DOHH2 (cell line): ENCODE results near the gene MAPK11.
"Not testable (repeated sequence)": the region's sequence is repeated elsewhere in the genome, so short reads cannot be mapped to it uniquely, and the experiment has no call there.

Source experiments
- H3F3A ChIP-seq: fragments of 200-600 bp; sonication (generic), shearing (Covaris generic); 2 replicates; pipeline ENCODE4 v1.6.0; 2016; ENCODE audit warnings: antibody characterized with exemption, mild to moderate bottlenecking; ENCODE audit not compliant: control insufficient read depth, insufficient read depth
- H3K27ac ChIP-seq: fragments of 200-600 bp; sonication (generic); 2 replicates; pipeline ENCODE4 v1.5.1; 2014; ENCODE audit warnings: low read depth, mild to moderate bottlenecking, low read length, moderate library complexity
- H3K27me3 ChIP-seq: fragments of 200-600 bp; sonication (generic); 2 replicates; pipeline ENCODE4 v1.6.1; 2014; ENCODE audit warnings: mild to moderate bottlenecking, low read length, mixed read lengths; ENCODE audit not compliant: control insufficient read depth
- H3K36me3 ChIP-seq: fragments of 200-600 bp; sonication (generic); 2 replicates; pipeline ENCODE4 v1.6.1; 2014; ENCODE audit warnings: mild to moderate bottlenecking, low read length, moderate library complexity, mixed read lengths; ENCODE audit not compliant: control insufficient read depth
- H3K4me1 ChIP-seq: fragments of 200-600 bp; sonication (generic); 2 replicates; pipeline ENCODE4 v1.6.1; 2014; ENCODE audit warnings: mild to moderate bottlenecking, low read length, mixed read lengths; ENCODE audit not compliant: control insufficient read depth
- H3K4me2 ChIP-seq: fragments of 200-600 bp; sonication (generic); 2 replicates; pipeline ENCODE4 v1.6.0; 2014; ENCODE audit warnings: mild to moderate bottlenecking, low read length, moderate library complexity
- H3K4me3 ChIP-seq: fragments of 200-600 bp; sonication (generic); 2 replicates; pipeline ENCODE4 v1.5.1; 2014; ENCODE audit warnings: mild to moderate bottlenecking, low read length, mixed read lengths
- H3K79me2 ChIP-seq: fragments of 200-600 bp; sonication (generic); 2 replicates; pipeline ENCODE4 v1.6.1; 2014; ENCODE audit warnings: mild to moderate bottlenecking, low read length, mixed read lengths; ENCODE audit not compliant: control insufficient read depth
- H3K9me2 ChIP-seq: fragments of 200-600 bp; sonication (generic); replicated peaks from 2 replicates; pipeline ENCODE4 v1.6.1; 2014; ENCODE audit warnings: mild to moderate bottlenecking, low read length, mixed read lengths; ENCODE audit not compliant: control insufficient read depth
- H3K9me3 ChIP-seq: fragments of 200-600 bp; sonication (generic); 2 replicates; pipeline ENCODE4 v1.6.1; 2014; ENCODE audit warnings: antibody characterized with exemption, low read length, mixed read lengths; ENCODE audit not compliant: control insufficient read depth, insufficient read depth
- H4K20me1 ChIP-seq: fragments of 200-600 bp; sonication (generic); 2 replicates; pipeline ENCODE4 v1.6.0; 2014; ENCODE audit warnings: low read depth, mild to moderate bottlenecking, antibody characterized with exemption, low read length, moderate library complexity; ENCODE audit not compliant: control insufficient read depth, insufficient read depth
- CTCF ChIP-seq: fragments of 200-600 bp; sonication (generic); IDR thresholded peaks from one replicate; pipeline ENCODE4 v1.5.1; 2014; ENCODE audit warnings: antibody characterized with exemption, mild to moderate bottlenecking, low read depth, low read length; ENCODE audit not compliant: poor library complexity, severe bottlenecking
- EZH2phosphoT487 ChIP-seq: fragments of 200-600 bp; sonication (generic); IDR thresholded peaks from 2 replicates; pipeline ENCODE4 v1.6.1; 2017; ENCODE audit warnings: borderline replicate concordance, mild to moderate bottlenecking, antibody characterized with exemption, low read length, moderate library complexity, mixed read lengths

Gene MAPK11

GRCh38 chr22:50273352-50273751, 3.2 kb upstream of the MAPK11 start:
- not testable (repeated sequence) for H3K27ac ChIP-seq, H3K79me2 ChIP-seq, H3K4me3 ChIP-seq, H4K20me1 ChIP-seq, H3K9me2 ChIP-seq, H3K27me3 ChIP-seq, H3K9me3 ChIP-seq, H3K4me2 ChIP-seq
- Histone ChIP-seq H3K36me3 (peaks cover 38% of the 10 kb centered on the region), H3K4me1 (peaks cover 44% of the 10 kb centered on the region), H3F3A (peaks cover 13% of the 10 kb centered on the region)

DNA sequence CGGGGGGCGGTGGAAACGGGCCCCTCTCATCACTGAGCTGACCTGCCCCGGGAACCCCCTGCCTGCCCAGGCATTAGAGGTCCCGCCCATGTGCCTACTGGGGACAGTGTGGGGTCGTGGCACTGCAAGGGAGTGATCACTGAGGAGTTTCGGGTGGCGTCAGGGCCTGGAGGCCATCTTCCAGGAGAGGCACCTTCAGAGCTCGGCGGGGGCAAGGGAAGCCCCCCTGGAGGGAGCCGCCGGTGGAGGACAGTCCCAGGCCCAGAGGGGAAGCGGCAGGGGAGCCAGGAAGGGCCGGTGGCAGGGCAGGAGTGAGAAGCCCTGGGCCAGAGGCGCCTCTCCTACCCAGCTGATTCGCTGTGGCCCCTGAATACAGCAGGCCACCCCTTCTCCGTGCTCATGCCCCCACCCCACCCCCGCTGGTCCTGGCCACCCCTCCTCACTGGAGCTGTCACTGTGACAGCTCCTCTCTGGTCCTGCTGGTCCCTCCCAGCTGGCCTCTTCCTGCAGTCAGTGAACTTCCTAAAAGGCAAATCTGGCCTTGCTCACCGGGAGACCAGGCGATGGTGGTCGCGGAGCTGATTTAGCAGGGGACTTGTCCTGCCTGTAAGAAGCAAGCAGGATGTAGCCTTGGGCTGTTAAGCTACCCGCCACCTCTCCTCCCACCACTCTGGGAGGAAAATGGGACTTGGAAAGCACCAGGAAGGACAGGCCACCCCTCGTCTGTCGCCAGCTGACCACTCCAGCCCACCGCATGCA, 2.0 kb upstream of the MAPK11 start:
- Histone ChIP-seq H3K27ac (no peak overlapping the region), H4K20me1 (peaks cover 3% of the 10 kb centered on the region; the same call in 1 of the 2 replicates)

GRCh38 chr22:50271519-50271970, 1.4 kb upstream of the MAPK11 start:
- Histone ChIP-seq H3K9me3 (peaks cover 8% of the 10 kb centered on the region; the same call in 1 of the 2 replicates), H3K9me2 (no peaks in the 10 kb centered on the region), H3K79me2 (no peaks in the 10 kb centered on the region), H3K4me3 (peak overlapping the region; percentile 75), H3F3A (peaks cover 10% of the 10 kb centered on the region), H3K4me2 (peak overlapping the region; percentile 86), H3K36me3 (peaks cover 22% of the 10 kb centered on the region), H4K20me1 (peaks cover 3% of the 10 kb centered on the region; the same call in 1 of the 2 replicates), H3K27me3 (0 out of 2 replicates have a peak, but pooled peaks cover 3% of the 10 kb centered on the region), H3K27ac (no peak overlapping the region), H3K4me1 (peaks cover 50% of the 10 kb centered on the region)
- no peak for TF ChIP-seq EZH2phosphoT487
- TF ChIP-seq CTCF, result peak; percentile 6

More for the DNA sequence above, 2.0 kb upstream of the MAPK11 start:
- H3K9me2 ChIP-seq, result no peaks in the 10 kb centered on the region
- peak overlapping the region; percentile 86; the same call in 1 of the 2 replicates for H3K4me2 ChIP-seq
- no peak for TF ChIP-seq EZH2phosphoT487
- no peak for TF ChIP-seq CTCF
- peaks cover 13% of the 10 kb centered on the region for H3F3A ChIP-seq
- no peaks in the 10 kb centered on the region for H3K79me2 ChIP-seq
- no peak overlapping the region for H3K4me3 ChIP-seq
- 0 out of 2 replicates have a peak, but pooled peaks cover 3% of the 10 kb centered on the region for H3K27me3 ChIP-seq
- H3K36me3 ChIP-seq, result peaks cover 27% of the 10 kb centered on the region
- peaks cover 52% of the 10 kb centered on the region for H3K4me1 ChIP-seq
- peaks cover 8% of the 10 kb centered on the region; the same call in 1 of the 2 replicates for H3K9me3 ChIP-seq
